Subcutaneous abdominal adipose tissue (tissue), 5 donors: ENCODE results near the gene PSMD1.

Experiments
- H3K27ac ChIP-seq: one replicate; pipeline ENCODE4 v1.7.0; 2013; ENCODE audit warnings: low read depth, mild to moderate bottlenecking, inconsistent platforms, low read length, moderate library complexity
- H3K27me3 ChIP-seq, 5 donors: one replicate each; pipeline ENCODE4 v1.7.0; 2013; ENCODE audit warnings: low read length in 5 of 5, inconsistent platforms in 1 of 5; ENCODE audit not compliant: control insufficient read depth in 5 of 5, insufficient read depth in 4 of 5
- H3K36me3 ChIP-seq, 5 donors: one replicate each; pipeline ENCODE4 v1.7.0; 2013; ENCODE audit warnings: low read length in 5 of 5; ENCODE audit not compliant: control insufficient read depth in 5 of 5, insufficient read depth in 5 of 5
- H3K4me1 ChIP-seq, 5 donors: one replicate each; pipeline ENCODE4 v1.7.0; 2013; ENCODE audit warnings: low read length in 5 of 5, mild to moderate bottlenecking in 3 of 5, moderate library complexity in 1 of 5; ENCODE audit not compliant: control insufficient read depth in 5 of 5, insufficient read depth in 5 of 5
- H3K4me3 ChIP-seq, 5 donors: one replicate each; pipeline ENCODE4 v1.7.0; 2013; ENCODE audit warnings: low read length in 5 of 5, low read depth in 1 of 5
- H3K9ac ChIP-seq, 5 donors: one replicate each; pipeline ENCODE4 v1.7.0; 2013; ENCODE audit warnings: low read length in 5 of 5, mild to moderate bottlenecking in 4 of 5, moderate library complexity in 3 of 5
- H3K9me3 ChIP-seq, 5 donors: one replicate each; pipeline ENCODE4 v1.7.0; 2013; ENCODE audit warnings: low read length in 5 of 5; ENCODE audit not compliant: control insufficient read depth in 5 of 5
- donor health status: healthy.
- donor health status: healthy.
- donor health status: healthy.
- donor health status: healthy.
- donor health status: healthy.

PSMD1 gene

GRCh38 chr2:231124838-231125568, 68.3 kb downstream of the PSMD1 start, which contains the start of gene HTR2B:
HTR2B (minus strand) TSS chr2:231125042; CDS start chr2:231123764, 1,278 bp downstream.
- no peaks in the 10 kb centered on the region for H3K36me3 ChIP-seq
- H3K9ac ChIP-seq: peak within 1 kb of the TSS in 3 of 5 donors; percentile 13 to 62 (median 34)
- no peaks in the 10 kb centered on the region for H3K27me3 ChIP-seq
- peaks cover 0 to 16% (median 4%) of the 10 kb centered on the region in 5 donors for H3K4me1 ChIP-seq
- H3K27ac ChIP-seq: no peak within 1 kb of the TSS
- H3K4me3 ChIP-seq: peak within 1 kb of the TSS in 2 of 5 donors; percentile 1 to 52
- no peaks in the 10 kb centered on the region for H3K9me3 ChIP-seq

DNA sequence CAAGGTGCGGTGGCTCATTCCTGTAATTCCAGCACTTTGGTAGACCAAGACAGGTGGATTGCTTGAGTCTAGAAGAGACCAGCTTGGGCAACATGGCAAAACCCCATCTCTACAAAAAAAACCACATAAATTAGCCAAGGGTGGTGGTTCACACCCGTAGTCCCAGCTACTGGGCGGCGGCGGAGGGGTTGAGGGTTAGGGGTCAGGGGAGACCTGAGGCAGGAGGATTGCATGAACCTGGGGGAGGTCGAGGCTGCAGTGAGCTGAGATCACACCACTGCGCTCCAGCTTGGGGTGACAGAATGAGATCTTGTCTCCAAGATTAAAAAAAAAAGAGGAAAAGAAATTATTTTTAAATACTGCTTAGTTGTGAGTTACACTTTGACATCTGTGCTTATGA, 69.5 kb downstream of the PSMD1 start:
- no peaks in the 10 kb centered on the region for H3K9me3 ChIP-seq
- no peaks in the 10 kb centered on the region for H3K36me3 ChIP-seq
- no peak overlapping the region for H3K4me3 ChIP-seq
- no peak overlapping the region for H3K9ac ChIP-seq
- H3K27ac ChIP-seq: no peak overlapping the region
- no peaks in the 10 kb centered on the region for H3K27me3 ChIP-seq
- peaks cover 0 to 16% (median 4%) of the 10 kb centered on the region in 5 donors for H3K4me1 ChIP-seq

GRCh38 chr2:231127480-231127879, 70.8 kb downstream of the PSMD1 start:
- H3K9ac ChIP-seq: no peak overlapping the region
- H3K36me3 ChIP-seq: no peaks in the 10 kb centered on the region
- H3K27me3 ChIP-seq: no peaks in the 10 kb centered on the region
- no peak overlapping the region for H3K4me3 ChIP-seq
- H3K4me1 ChIP-seq: peaks cover 0 to 17% (median 4%) of the 10 kb centered on the region in 5 donors
- H3K9me3 ChIP-seq: no peaks in the 10 kb centered on the region
- H3K27ac ChIP-seq: no peak overlapping the region

- Histone ChIP-seq H3K27me3 (no peaks in the 10 kb centered on the region), H3K4me1 (peaks cover 0 to 19% (median 4%) of the 10 kb centered on the region in 5 donors), H3K4me3 (no peak overlapping the region), H3K36me3 (no peaks in the 10 kb centered on the region), H3K9ac (no peak overlapping the region), H3K27ac (no peak overlapping the region), H3K9me3 (no peaks in the 10 kb centered on the region)
Measured at GRCh38 chr2:231127936-231128335, 71.3 kb downstream of the PSMD1 start.

GRCh38 chr2:231128541-231128940, 71.9 kb downstream of the PSMD1 start:
- no peak overlapping the region for H3K9ac ChIP-seq
- no peak overlapping the region for H3K4me3 ChIP-seq
- H3K27me3 ChIP-seq: no peaks in the 10 kb centered on the region
- H3K36me3 ChIP-seq: no peaks in the 10 kb centered on the region
- peaks cover 0 to 15% (median 1%) of the 10 kb centered on the region in 5 donors for H3K4me1 ChIP-seq
- H3K27ac ChIP-seq: no peak overlapping the region
- H3K9me3 ChIP-seq: no peaks in the 10 kb centered on the region

- H3K4me1 ChIP-seq: peaks cover 0 to 9% (median 2%) of the 10 kb centered on the region in 5 donors
Measured at GRCh38 chr2:231129216-231129615, 72.5 kb downstream of the PSMD1 start.

DNA sequence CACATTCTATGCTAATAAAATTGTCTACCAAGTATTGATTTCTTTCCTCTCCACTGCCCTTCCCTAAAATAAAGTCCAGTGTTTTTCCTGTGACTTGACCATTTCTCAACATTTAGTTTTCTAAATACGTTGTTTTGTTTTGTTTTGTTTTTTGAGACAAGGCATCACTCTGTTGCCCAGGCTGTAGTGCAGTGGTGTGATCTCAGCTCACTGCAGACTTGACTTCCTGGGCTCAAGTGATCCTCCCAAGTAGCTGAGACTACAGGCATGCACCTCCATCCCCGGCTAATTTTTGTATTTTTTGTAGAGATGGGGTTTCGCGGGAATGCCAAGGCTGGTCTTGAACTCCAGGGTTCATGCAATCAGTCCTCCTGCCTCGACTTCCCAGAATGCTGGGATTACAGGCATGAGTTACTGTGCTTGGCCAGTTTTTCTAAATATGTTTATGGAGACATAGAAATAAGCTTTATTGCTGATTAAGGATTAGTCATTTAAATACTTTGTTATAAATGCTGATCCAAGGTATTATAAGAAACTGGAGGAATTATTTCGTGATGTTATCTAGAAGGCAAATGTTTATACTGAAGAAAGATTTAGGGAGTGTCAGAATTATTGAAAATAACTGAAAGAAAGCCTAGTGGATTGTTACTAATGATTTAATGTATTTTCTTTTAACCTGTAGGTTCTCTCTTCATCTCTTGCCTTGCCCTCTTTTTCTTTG, 73.8 kb downstream of the PSMD1 start:
- Histone ChIP-seq H3K27me3 (no peaks in the 10 kb centered on the region), H3K4me1 (peaks cover 0 to 6% (median 3%) of the 10 kb centered on the region in 5 donors), H3K27ac (no peak overlapping the region), H3K9ac (no peak overlapping the region), H3K36me3 (no peaks in the 10 kb centered on the region), H3K9me3 (no peaks in the 10 kb centered on the region), H3K4me3 (no peak overlapping the region)

More at GRCh38 chr2:231129216-231129615, 72.5 kb downstream of the PSMD1 start:
- H3K36me3 ChIP-seq: no peaks in the 10 kb centered on the region
- H3K9me3 ChIP-seq: no peaks in the 10 kb centered on the region
- no peak overlapping the region for H3K4me3 ChIP-seq
- no peaks in the 10 kb centered on the region for H3K27me3 ChIP-seq
- no peak overlapping the region for H3K9ac ChIP-seq
- no peak overlapping the region for H3K27ac ChIP-seq

GRCh38 chr2:231132129-231132528, 75.5 kb downstream of the PSMD1 start:
- H3K36me3 ChIP-seq: no peaks in the 10 kb centered on the region
- no peak overlapping the region for H3K4me3 ChIP-seq
- H3K9ac ChIP-seq: no peak overlapping the region
- no peak overlapping the region for H3K27ac ChIP-seq
- H3K9me3 ChIP-seq: no peaks in the 10 kb centered on the region
- no peaks in the 10 kb centered on the region for H3K27me3 ChIP-seq
- peaks cover 0 to 6% (median 3%) of the 10 kb centered on the region in 5 donors for H3K4me1 ChIP-seq

DNA sequence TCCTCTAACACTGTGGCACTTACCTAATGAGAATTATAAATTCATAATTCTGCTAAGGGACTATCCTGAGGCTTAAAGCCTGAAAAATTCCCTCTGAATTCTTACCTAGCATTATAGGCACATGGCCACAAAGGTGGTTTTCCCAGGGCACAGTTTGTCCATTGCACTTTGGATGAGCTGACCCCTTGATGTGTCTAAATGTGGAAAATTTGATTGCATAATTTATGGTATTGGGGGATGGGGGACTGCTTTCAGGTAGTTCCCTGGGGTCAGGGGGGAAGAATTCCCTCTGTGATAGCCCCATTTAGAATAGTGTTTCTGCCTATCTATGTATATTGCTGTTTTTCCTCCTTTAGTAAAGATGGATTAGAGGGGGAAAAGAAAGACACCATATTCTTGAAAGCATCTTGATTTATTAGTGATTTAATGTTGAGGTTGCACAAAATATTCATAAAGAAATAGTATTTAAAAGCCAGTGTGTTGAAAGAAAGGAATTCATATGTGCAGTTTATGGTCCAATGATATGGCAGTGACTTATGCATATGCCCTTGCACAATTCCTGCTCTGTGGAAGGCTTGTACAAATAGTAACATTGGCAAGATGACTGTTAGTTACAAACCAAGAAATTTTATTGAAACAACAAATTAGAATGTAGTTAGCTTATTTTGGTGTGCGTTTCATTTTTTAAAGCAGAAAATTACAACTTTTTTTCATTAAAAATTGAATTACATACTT, 76.9 kb downstream of the PSMD1 start:
- Histone ChIP-seq H3K36me3 (peaks cover 0 to under 1% (median 0%) of the 10 kb centered on the region in 5 donors), H3K27me3 (no peaks in the 10 kb centered on the region), H3K4me3 (no peak overlapping the region), H3K9ac (no peak overlapping the region), H3K9me3 (no peaks in the 10 kb centered on the region), H3K4me1 (peaks cover 0 to 6% (median 3%) of the 10 kb centered on the region in 5 donors), H3K27ac (no peak overlapping the region)
